NB4 (cell line): Measurements from ENCODE around the gene SLC25A1.

Experiments used
- DNase-seq: peaks from one replicate; pipeline ENCODE4 v3.0.0; 2010; ENCODE audit warnings: low read depth
- H3K4me3 ChIP-seq: one replicate; pipeline ENCODE4 v1.5.1; 2011; ENCODE audit warnings: mild to moderate bottlenecking, low read depth, low read length, moderate library complexity
- CTCF ChIP-seq: IDR thresholded peaks from one replicate; pipeline ENCODE4 v1.5.1; 2012; ENCODE audit warnings: low read depth, low read length
- MAX ChIP-seq: IDR thresholded peaks from 2 replicates; pipeline ENCODE4 v1.6.1; 2011; ENCODE audit warnings: low read depth, low read length
- MYC ChIP-seq: IDR thresholded peaks from 2 replicates; pipeline ENCODE4 v1.6.1; 2011; ENCODE audit warnings: low read depth, low read length
- POLR2A ChIP-seq: IDR thresholded peaks from 2 replicates; pipeline ENCODE4 v1.6.1; 2011; ENCODE audit warnings: mild to moderate bottlenecking; ENCODE audit not compliant: insufficient read length; ENCODE audit errors: extremely low read depth

Gene SLC25A1

DNA sequence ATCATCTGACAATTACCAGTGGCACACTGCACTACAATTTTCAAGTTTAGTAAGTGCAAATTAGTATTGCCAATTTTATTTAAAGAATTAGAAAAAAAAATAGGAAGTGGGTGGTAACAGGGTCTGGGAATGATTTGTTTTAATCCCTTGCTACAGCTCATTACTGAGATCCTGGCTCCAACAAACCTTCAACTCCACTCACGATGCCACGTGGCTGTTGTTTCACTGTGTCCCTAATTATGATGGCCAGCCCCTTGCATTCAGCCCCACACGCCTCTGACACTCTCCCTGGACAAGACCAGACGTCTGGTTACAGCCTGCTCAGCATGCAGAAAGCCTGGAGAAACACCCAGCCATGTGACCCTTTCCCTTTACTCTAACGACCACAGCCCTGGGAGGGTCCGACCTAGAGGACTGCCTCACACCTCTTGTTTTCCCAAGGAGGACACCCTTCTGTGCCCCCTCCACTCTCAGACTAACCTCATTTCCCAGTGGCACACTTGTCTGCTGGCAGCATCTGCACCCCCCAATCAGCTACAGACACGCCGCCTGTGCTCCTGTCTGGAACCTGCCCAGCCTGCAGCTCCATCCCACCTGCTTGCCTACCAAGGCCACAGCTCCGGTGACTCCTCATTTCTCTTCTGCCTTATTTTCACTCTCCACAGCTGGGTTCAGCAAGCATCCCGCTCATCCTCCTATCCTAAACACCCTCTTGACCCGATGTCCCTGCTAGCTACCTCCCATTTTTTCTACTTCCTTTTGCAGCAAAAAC lies 18.5 kb upstream of the SLC25A1 start:
- TF ChIP-seq MYC (no peak), CTCF (no peak), POLR2A (no peak), MAX (no peak)
- no peak overlapping the region for H3K4me3 ChIP-seq
- no peak for DNase-seq

- H3K4me3 ChIP-seq = no peak overlapping the region
- TF ChIP-seq CTCF (no peak), MAX (no peak), MYC (no peak), POLR2A (no peak)
- no peak for DNase-seq
Observed at GRCh38 chr22:19195796-19196731, 17.5 kb upstream of the SLC25A1 start.

GRCh38 chr22:19194766-19195536 lies 16.4 kb upstream of the SLC25A1 start:
- DNase-seq = no peak
- TF ChIP-seq MAX (no peak), CTCF (no peak), MYC (no peak), POLR2A (no peak)
- no peak overlapping the region for H3K4me3 ChIP-seq

- H3K4me3 ChIP-seq = no peak overlapping the region
- DNase-seq = no peak
- TF ChIP-seq MYC (no peak), MAX (no peak), CTCF (no peak), POLR2A (no peak)
Observed at GRCh38 chr22:19193879-19194278, 15.3 kb upstream of the SLC25A1 start.
